ENCODE data around the gene SCEL. TPM values are rescaled to one million over a fixed set of nuclear protein-coding genes. Genes with fewer than 3 reads are reported as not detected.

SCEL gene
- total RNA-seq, 1 donor from 2014 or later = 14.7 TPM

GRCh38 chr13:77595166-77595810 is 59.8 kb downstream of the SCEL start:
- no peaks in the 10 kb centered on the region for H3K36me3 ChIP-seq (ENCODE audit: control insufficient read depth, insufficient read depth, low read length)
- TF ChIP-seq, protein P1, sequence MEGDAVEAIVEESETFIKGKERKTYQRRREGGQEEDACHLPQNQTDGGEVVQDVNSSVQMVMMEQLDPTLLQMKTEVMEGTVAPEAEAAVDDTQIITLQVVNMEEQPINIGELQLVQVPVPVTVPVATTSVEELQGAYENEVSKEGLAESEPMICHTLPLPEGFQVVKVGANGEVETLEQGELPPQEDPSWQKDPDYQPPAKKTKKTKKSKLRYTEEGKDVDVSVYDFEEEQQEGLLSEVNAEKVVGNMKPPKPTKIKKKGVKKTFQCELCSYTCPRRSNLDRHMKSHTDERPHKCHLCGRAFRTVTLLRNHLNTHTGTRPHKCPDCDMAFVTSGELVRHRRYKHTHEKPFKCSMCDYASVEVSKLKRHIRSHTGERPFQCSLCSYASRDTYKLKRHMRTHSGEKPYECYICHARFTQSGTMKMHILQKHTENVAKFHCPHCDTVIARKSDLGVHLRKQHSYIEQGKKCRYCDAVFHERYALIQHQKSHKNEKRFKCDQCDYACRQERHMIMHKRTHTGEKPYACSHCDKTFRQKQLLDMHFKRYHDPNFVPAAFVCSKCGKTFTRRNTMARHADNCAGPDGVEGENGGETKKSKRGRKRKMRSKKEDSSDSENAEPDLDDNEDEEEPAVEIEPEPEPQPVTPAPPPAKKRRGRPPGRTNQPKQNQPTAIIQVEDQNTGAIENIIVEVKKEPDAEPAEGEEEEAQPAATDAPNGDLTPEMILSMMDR (IDR thresholded peaks at IDR 0.05; ENCODE audit: insufficient read depth, low read length, poor library complexity, severe bottlenecking) = no peak
- H3K27me3 ChIP-seq (ENCODE audit: control insufficient read depth, insufficient read depth, low read length) = no peaks in the 10 kb centered on the region
- no peak overlapping the region for H3K4me3 ChIP-seq (ENCODE audit: low read depth, low read length)
- DNase-seq (ENCODE audit: low read depth) = no peak

- TF ChIP-seq, protein P1 (IDR thresholded peaks at IDR 0.05; ENCODE audit: insufficient read depth, low read length, poor library complexity, severe bottlenecking) = no peak
- DNase-seq (ENCODE audit: low read depth) = no peak
- H3K4me3 ChIP-seq (ENCODE audit: low read depth, low read length) = no peak overlapping the region
- no peaks in the 10 kb centered on the region for H3K36me3 ChIP-seq (ENCODE audit: control insufficient read depth, insufficient read depth, low read length)
- no peaks in the 10 kb centered on the region for H3K27me3 ChIP-seq (ENCODE audit: control insufficient read depth, insufficient read depth, low read length)
Observed at GRCh38 chr13:77596777-77597176, 61.3 kb downstream of the SCEL start.

DNA sequence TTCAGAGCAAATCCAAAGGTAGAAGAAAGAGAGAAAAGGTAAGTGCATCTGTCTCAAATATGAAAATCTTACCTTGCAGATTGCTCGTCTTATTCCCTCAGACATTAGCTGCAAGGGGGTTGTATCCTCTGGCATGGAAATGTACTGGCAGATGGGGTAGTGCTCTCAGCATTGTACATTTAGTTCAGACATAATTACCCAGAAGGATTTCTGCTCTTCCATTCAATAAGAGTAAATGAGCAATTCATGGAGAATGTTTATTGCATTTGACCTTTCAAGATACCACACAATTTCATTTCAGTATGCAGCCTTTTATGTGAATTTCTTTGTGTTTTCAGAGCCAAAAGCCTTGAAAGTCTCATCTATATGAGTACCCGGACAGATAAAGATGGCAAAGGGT is 63.8 kb downstream of the SCEL start:
- Histone ChIP-seq H3K36me3 (ENCODE audit: control insufficient read depth, insufficient read depth, low read length) (no peaks in the 10 kb centered on the region), H3K27me3 (ENCODE audit: control insufficient read depth, insufficient read depth, low read length) (no peaks in the 10 kb centered on the region), H3K4me3 (ENCODE audit: low read depth, low read length) (no peak overlapping the region)
- TF ChIP-seq, protein P1 (IDR thresholded peaks at IDR 0.05; ENCODE audit: insufficient read depth, low read length, poor library complexity, severe bottlenecking) = no peak
- DNase-seq (ENCODE audit: low read depth) = no peak

DNA sequence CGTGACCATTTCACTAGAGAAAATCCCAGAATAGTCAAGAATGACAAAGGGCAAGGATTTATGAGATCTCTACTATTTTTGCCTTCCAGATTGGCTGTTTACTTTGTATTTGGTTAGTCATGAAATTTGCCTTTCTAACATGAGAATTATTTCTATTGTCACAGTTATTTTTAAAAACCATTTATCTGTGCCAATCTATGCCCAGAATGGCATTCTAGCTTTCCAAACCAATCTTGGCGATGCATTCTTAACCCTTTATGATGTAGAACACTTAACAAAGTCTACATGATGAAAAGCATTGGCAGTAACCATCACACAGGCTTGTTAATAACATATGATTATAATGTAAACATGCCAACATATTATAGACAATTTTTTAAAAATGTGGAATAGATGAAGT is 65.2 kb downstream of the SCEL start:
- Histone ChIP-seq H3K36me3 (ENCODE audit: control insufficient read depth, insufficient read depth, low read length) (no peaks in the 10 kb centered on the region), H3K4me3 (ENCODE audit: low read depth, low read length) (no peak overlapping the region), H3K27me3 (ENCODE audit: control insufficient read depth, insufficient read depth, low read length) (no peaks in the 10 kb centered on the region)
- TF ChIP-seq, protein P1 (IDR thresholded peaks at IDR 0.05; ENCODE audit: insufficient read depth, low read length, poor library complexity, severe bottlenecking) = no peak
- DNase-seq (ENCODE audit: low read depth) = no peak

- H3K36me3 ChIP-seq (ENCODE audit: control insufficient read depth, insufficient read depth, low read length) = no peaks in the 10 kb centered on the region
- TF ChIP-seq, protein P1 (IDR thresholded peaks at IDR 0.05; ENCODE audit: insufficient read depth, low read length, poor library complexity, severe bottlenecking) = no peak
- H3K4me3 ChIP-seq (ENCODE audit: low read depth, low read length) = no peak overlapping the region
- no peak for DNase-seq (ENCODE audit: low read depth)
- no peaks in the 10 kb centered on the region for H3K27me3 ChIP-seq (ENCODE audit: control insufficient read depth, insufficient read depth, low read length)
Observed at GRCh38 chr13:77611068-77611467, 75.6 kb downstream of the SCEL start.

DNA sequence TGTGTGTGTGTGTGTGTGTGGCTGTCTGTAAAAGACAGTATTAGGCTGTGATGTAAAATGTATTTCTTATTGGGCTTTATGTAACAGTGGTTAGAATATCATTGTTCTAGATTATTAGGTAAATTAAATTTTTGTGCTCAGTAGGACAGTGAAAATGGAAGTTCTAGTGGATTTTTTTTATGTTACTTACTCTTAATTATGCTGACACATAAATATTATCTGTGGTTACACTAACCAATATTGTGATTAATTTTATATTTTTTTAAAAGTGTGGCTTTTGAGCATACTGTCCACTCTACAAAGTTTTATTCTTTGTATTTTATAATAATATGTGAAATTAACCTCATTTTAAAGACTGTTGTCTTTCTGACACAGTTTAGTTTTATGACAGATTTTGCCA is 80.5 kb downstream of the SCEL start:
- no peak overlapping the region for H3K4me3 ChIP-seq (ENCODE audit: low read depth, low read length)
- no peak for DNase-seq (ENCODE audit: low read depth)
- no peaks in the 10 kb centered on the region for H3K27me3 ChIP-seq (ENCODE audit: control insufficient read depth, insufficient read depth, low read length)
- TF ChIP-seq, protein P1 (IDR thresholded peaks at IDR 0.05; ENCODE audit: insufficient read depth, low read length, poor library complexity, severe bottlenecking) = no peak
- no peaks in the 10 kb centered on the region for H3K36me3 ChIP-seq (ENCODE audit: control insufficient read depth, insufficient read depth, low read length)
